Measurements from ENCODE around the gene MAPK8.
"Not testable (repeated sequence)": the region's sequence is repeated elsewhere in the genome, so short reads cannot be mapped to it uniquely, and the experiment has no call there.

Gene MAPK8

GRCh38 chr10:48306265-48306869 lies at the start of gene MAPK8:
MAPK8 (plus strand) TSS chr10:48306677; CDS start chr10:48401661, 94,984 bp downstream.
- peak; percentile 26 for DNase-seq

GRCh38 chr10:48257407-48257961 lies 49.0 kb upstream of the MAPK8 start:
- no peak for DNase-seq

- no peak for DNase-seq
These were observed 48.4 kb upstream of the MAPK8 start for GRCh38 chr10:48258105-48258504.

GRCh38 chr10:48266528-48266927 lies 39.9 kb upstream of the MAPK8 start:
- no peak for DNase-seq

- no peak for DNase-seq
These were observed 35.3 kb upstream of the MAPK8 start for GRCh38 chr10:48271047-48271730.

- DNase-seq = no peak
These were observed 33.8 kb upstream of the MAPK8 start for GRCh38 chr10:48272682-48273081.

- DNase-seq = no peak
These were observed 32.7 kb upstream of the MAPK8 start for GRCh38 chr10:48273741-48274140.

GRCh38 chr10:48274636-48275035 lies 31.8 kb upstream of the MAPK8 start, which contains the start of gene FRMPD2:
FRMPD2 (minus strand) TSS chr10:48274696; CDS start chr10:48274567, 129 bp downstream.
- DNase-seq = peak; percentile 26

GRCh38 chr10:48277093-48277492 lies 29.4 kb upstream of the MAPK8 start:
- DNase-seq = no peak

- DNase-seq = no peak
These were observed 27.3 kb upstream of the MAPK8 start for GRCh38 chr10:48279081-48279751.

GRCh38 chr10:48281697-48282096 lies 24.8 kb upstream of the MAPK8 start:
- DNase-seq = not testable (repeated sequence)

GRCh38 chr10:48282829-48283228 lies 23.6 kb upstream of the MAPK8 start:
- DNase-seq = no peak

GRCh38 chr10:48284002-48284546 lies 22.4 kb upstream of the MAPK8 start:
- DNase-seq = no peak

- DNase-seq = no peak
These were observed 21.7 kb upstream of the MAPK8 start for GRCh38 chr10:48284811-48285210.

- DNase-seq = no peak
These were observed 20.8 kb upstream of the MAPK8 start for GRCh38 chr10:48285710-48286109.

GRCh38 chr10:48286356-48286755 lies 20.1 kb upstream of the MAPK8 start:
- no peak for DNase-seq

GRCh38 chr10:48287417-48288391 lies 18.8 kb upstream of the MAPK8 start:
- peak; percentile 27 for DNase-seq

- no peak for DNase-seq
These were observed 17.8 kb upstream of the MAPK8 start for GRCh38 chr10:48288661-48289060.

- DNase-seq = no peak
These were observed 16.8 kb upstream of the MAPK8 start for GRCh38 chr10:48289501-48290238.

- DNase-seq = no peak
These were observed 16.2 kb upstream of the MAPK8 start for GRCh38 chr10:48290286-48290685.

- no peak for DNase-seq
These were observed 15.3 kb upstream of the MAPK8 start for GRCh38 chr10:48291190-48291589.

All from NCI-H2029 treated with DMSO at 0.1 percent for 48 hours (cell line).